IPS-18a (cell line): ENCODE measurements around the gene RAB11FIP4.

Experiments used
- H3K27ac ChIP-seq: one replicate; pipeline ENCODE4 v1.5.1; 2013; ENCODE audit warnings: low read length
- H3K27me3 ChIP-seq: one replicate; pipeline ENCODE4 v1.6.1; 2013; ENCODE audit warnings: mild to moderate bottlenecking, low read length; ENCODE audit not compliant: control insufficient read depth, insufficient read depth
- H3K36me3 ChIP-seq: one replicate; pipeline ENCODE4 v1.6.1; 2013; ENCODE audit warnings: low read depth, low read length; ENCODE audit not compliant: control insufficient read depth
- H3K4me1 ChIP-seq: one replicate; pipeline ENCODE4 v1.6.1; 2013; ENCODE audit warnings: low read depth, low read length; ENCODE audit not compliant: control insufficient read depth
- H3K4me3 ChIP-seq: one replicate; pipeline ENCODE4 v1.5.1; 2013; ENCODE audit warnings: low read length
- H3K9ac ChIP-seq: one replicate; pipeline ENCODE4 v1.6.1; 2013; ENCODE audit warnings: mild to moderate bottlenecking, low read length, moderate library complexity
- H3K9me3 ChIP-seq: one replicate; pipeline ENCODE4 v1.6.1; 2013; ENCODE audit warnings: low read depth, low read length; ENCODE audit not compliant: control insufficient read depth

RAB11FIP4 gene

GRCh38 chr17:31428512-31428911, 37.0 kb downstream of the RAB11FIP4 start:
- H3K9me3 ChIP-seq = no peaks in the 10 kb centered on the region
- no peaks in the 10 kb centered on the region for H3K36me3 ChIP-seq
- no peak overlapping the region for H3K27ac ChIP-seq
- no peak overlapping the region for H3K4me3 ChIP-seq
- no peaks in the 10 kb centered on the region for H3K27me3 ChIP-seq
- no peak overlapping the region for H3K9ac ChIP-seq
- peaks cover 14% of the 10 kb centered on the region for H3K4me1 ChIP-seq

GRCh38 chr17:31431098-31431851, 39.8 kb downstream of the RAB11FIP4 start:
- Histone ChIP-seq H3K4me3 (no peak overlapping the region), H3K27ac (no peak overlapping the region), H3K9me3 (no peaks in the 10 kb centered on the region), H3K36me3 (no peaks in the 10 kb centered on the region), H3K4me1 (peaks cover 3% of the 10 kb centered on the region), H3K9ac (no peak overlapping the region), H3K27me3 (no peaks in the 10 kb centered on the region)

- Histone ChIP-seq H3K4me1 (peaks cover 3% of the 10 kb centered on the region), H3K36me3 (no peaks in the 10 kb centered on the region), H3K27ac (no peak overlapping the region), H3K27me3 (no peaks in the 10 kb centered on the region), H3K9me3 (no peaks in the 10 kb centered on the region), H3K9ac (no peak overlapping the region), H3K4me3 (peak overlapping the region; percentile 25)
These were observed 40.6 kb downstream of the RAB11FIP4 start for GRCh38 chr17:31431852-31432658.

- H3K9me3 ChIP-seq = no peaks in the 10 kb centered on the region
- H3K4me1 ChIP-seq = peaks cover 3% of the 10 kb centered on the region
- H3K9ac ChIP-seq = no peak overlapping the region
- H3K36me3 ChIP-seq = no peaks in the 10 kb centered on the region
- no peak overlapping the region for H3K4me3 ChIP-seq
- no peak overlapping the region for H3K27ac ChIP-seq
- H3K27me3 ChIP-seq = no peaks in the 10 kb centered on the region
These were observed 41.8 kb downstream of the RAB11FIP4 start for GRCh38 chr17:31433091-31433790.

GRCh38 chr17:31433811-31434726, 42.6 kb downstream of the RAB11FIP4 start:
- Histone ChIP-seq H3K36me3 (no peaks in the 10 kb centered on the region), H3K9ac (no peak overlapping the region), H3K4me1 (peaks cover 3% of the 10 kb centered on the region), H3K9me3 (no peaks in the 10 kb centered on the region), H3K27ac (no peak overlapping the region), H3K4me3 (no peak overlapping the region), H3K27me3 (no peaks in the 10 kb centered on the region)

GRCh38 chr17:31434727-31435050, 43.2 kb downstream of the RAB11FIP4 start:
- peaks cover 3% of the 10 kb centered on the region for H3K4me1 ChIP-seq
- no peaks in the 10 kb centered on the region for H3K27me3 ChIP-seq
- H3K4me3 ChIP-seq = no peak overlapping the region
- H3K27ac ChIP-seq = no peak overlapping the region
- no peak overlapping the region for H3K9ac ChIP-seq
- no peaks in the 10 kb centered on the region for H3K9me3 ChIP-seq
- no peaks in the 10 kb centered on the region for H3K36me3 ChIP-seq

- Histone ChIP-seq H3K36me3 (no peaks in the 10 kb centered on the region), H3K4me1 (peaks cover 3% of the 10 kb centered on the region), H3K27me3 (no peaks in the 10 kb centered on the region), H3K4me3 (no peak overlapping the region), H3K9me3 (no peaks in the 10 kb centered on the region), H3K9ac (no peak overlapping the region), H3K27ac (no peak overlapping the region)
These were observed 44.1 kb downstream of the RAB11FIP4 start for GRCh38 chr17:31435581-31435980.

- no peak overlapping the region for H3K27ac ChIP-seq
- H3K27me3 ChIP-seq = no peaks in the 10 kb centered on the region
- H3K9me3 ChIP-seq = no peaks in the 10 kb centered on the region
- no peak overlapping the region for H3K9ac ChIP-seq
- H3K36me3 ChIP-seq = no peaks in the 10 kb centered on the region
- no peak overlapping the region for H3K4me3 ChIP-seq
- no peaks in the 10 kb centered on the region for H3K4me1 ChIP-seq
These were observed 46.4 kb downstream of the RAB11FIP4 start for GRCh38 chr17:31437720-31438400.

- no peaks in the 10 kb centered on the region for H3K36me3 ChIP-seq
- no peaks in the 10 kb centered on the region for H3K27me3 ChIP-seq
- no peak overlapping the region for H3K9ac ChIP-seq
- H3K4me3 ChIP-seq = no peak overlapping the region
- no peaks in the 10 kb centered on the region for H3K9me3 ChIP-seq
- H3K4me1 ChIP-seq = no peaks in the 10 kb centered on the region
- no peak overlapping the region for H3K27ac ChIP-seq
These were observed 48.2 kb downstream of the RAB11FIP4 start for GRCh38 chr17:31439716-31440115.

- Histone ChIP-seq H3K4me1 (no peaks in the 10 kb centered on the region), H3K27me3 (no peaks in the 10 kb centered on the region), H3K27ac (no peak overlapping the region), H3K4me3 (no peak overlapping the region), H3K9ac (no peak overlapping the region), H3K36me3 (no peaks in the 10 kb centered on the region), H3K9me3 (no peaks in the 10 kb centered on the region)
These were observed 50.8 kb downstream of the RAB11FIP4 start for GRCh38 chr17:31442276-31442675.
